DMS153 (cell line): ENCODE results near the gene MINDY2.
"Not testable (repeated sequence)": the region's sequence is repeated elsewhere in the genome, so short reads cannot be mapped to it uniquely, and the experiment has no call there.

Source experiments
- DNase-seq: peaks from one replicate; lab custom pipeline; 2025; lab: John Stamatoyannopoulos, UW

MINDY2 gene

DNA sequence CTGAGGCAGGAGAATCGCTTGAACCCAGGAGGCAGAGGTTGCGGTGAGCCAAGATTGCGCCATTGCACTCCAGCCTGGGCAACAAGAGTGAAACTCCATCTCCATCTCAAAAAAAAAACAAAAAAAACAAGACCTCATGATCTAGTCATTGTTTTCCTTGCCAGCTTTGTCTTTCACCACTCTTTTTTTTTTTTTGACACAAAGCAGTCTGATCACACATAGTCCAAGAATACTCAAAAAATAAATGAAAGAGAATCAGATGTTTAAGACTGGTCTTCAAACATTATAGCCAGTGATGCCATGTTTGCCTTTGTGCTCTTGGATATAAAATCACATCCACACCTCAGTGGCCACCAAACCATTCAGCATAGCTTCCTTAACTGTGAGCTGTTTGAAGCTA is 15.8 kb upstream of the MINDY2 start:
- DNase-seq, result no peak

- no peak for DNase-seq
Observed at GRCh38 chr15:58755956-58756355, 15.1 kb upstream of the MINDY2 start.

DNA sequence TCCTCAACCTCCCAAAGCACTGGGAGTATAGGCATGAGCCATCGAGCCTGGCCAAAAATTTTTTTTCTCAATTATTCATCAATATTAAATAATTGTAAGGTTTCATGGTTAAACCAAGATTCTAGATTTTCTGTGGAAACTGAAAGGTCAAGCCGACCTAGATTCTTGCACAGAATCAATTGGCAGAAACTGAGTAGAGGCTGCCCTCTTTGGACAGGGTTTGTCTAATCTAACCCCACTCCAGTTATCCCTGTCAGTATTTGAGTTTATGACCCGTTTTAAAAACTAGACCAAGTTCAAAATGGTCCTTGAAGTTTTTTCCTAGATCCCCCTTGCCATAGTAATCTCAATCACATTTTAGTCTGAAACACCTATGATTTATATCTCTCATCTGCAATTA is 13.0 kb upstream of the MINDY2 start:
- no peak for DNase-seq

DNA sequence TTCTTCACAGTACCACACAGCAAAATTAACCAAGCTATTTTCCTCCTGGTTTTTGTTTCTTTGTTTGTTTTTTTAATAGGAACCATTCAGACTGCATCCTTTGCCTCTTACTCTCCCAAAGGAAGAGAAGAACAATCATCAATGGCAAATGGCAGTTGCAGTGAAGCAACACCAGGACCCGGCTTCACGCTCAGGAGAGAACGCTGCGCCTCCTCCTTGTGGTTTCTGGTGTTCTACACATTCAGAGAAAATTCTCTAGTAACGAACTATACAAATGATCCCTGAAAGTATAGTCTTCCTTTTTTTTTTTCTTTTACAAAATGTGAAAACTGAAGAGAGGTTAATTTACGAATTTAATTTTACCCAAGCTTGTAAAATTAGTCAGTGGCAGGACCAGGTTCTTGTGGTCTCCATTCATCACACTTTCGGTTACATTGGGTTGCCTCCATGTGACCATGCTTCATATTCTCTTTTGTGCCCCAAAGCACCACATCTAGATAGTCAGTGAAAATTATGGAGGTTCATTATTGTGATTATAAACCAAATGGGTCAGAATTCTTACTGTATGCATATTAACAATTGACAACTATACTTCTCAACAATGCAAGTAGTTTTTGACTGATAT is 10.6 kb upstream of the MINDY2 start:
- DNase-seq, result no peak

GRCh38 chr15:58761010-58761388 is 10.1 kb upstream of the MINDY2 start:
- no peak for DNase-seq

- DNase-seq, result no peak
Observed at GRCh38 chr15:58762285-58762684, 8.8 kb upstream of the MINDY2 start.

GRCh38 chr15:58762731-58763130 is 8.4 kb upstream of the MINDY2 start:
- DNase-seq, result no peak

GRCh38 chr15:58764468-58764867 is 6.6 kb upstream of the MINDY2 start:
- no peak for DNase-seq

DNA sequence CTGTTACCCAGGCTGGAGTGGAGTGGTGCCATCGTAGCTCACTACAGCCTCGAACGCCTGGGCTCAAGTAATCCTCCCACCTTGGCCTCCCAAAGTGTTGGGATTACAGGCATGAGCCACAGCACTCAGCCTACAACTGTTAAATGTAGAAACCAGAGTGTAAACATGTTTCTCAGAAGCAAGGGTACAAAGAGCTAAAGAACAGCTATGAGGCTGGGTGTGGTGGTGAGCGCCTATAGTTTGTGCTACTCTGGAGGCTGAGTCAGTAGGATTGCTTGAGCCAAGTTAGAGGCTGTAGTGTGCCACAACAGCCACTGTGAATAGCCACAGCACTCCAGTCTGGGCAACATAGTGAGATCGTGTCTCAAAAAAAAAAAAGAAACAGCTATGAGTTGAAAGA is 4.8 kb upstream of the MINDY2 start:
- DNase-seq, result no peak

DNA sequence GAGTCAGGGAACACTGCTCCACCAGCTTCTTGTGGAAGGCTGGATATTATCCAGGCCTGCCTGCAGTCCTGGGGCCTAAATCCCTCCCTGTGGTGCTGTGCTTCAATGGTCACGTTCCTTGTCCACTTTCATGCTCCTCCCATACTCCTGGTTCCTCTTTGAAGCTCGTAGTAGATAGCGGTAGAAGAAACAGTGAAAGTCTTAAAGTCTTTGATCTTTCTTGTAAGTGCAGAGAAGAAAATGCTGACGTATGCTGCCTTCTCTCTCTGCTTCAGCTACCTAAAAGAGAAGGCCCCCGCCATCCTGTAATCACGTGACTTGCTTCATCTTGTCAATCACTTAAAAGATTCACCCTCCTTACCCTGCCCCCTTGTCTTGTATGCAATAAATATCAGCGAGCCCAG is 2.5 kb upstream of the MINDY2 start:
- DNase-seq, result not testable (repeated sequence)

DNA sequence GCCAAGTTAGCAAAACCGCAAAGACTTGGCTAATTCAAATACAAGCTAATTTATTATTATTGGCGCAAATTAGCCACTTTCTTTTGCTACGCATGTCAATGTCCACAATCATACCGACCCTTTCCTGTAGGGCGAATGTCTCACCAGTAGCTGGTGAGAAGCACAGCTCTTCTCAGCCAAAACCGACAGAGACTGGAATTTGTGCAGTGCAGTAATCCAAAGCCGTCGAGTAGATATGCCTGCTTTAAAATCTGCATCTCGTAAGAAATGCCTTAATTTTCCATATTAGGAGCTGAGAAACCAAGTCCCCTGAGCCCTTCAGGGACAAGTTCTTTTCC is 614 bp upstream of the MINDY2 start:
- no peak for DNase-seq

- DNase-seq, result no peak
Observed at GRCh38 chr15:58771621-58772250, 634 bp downstream of the MINDY2 start.

- DNase-seq, result no peak
Observed at GRCh38 chr15:58773024-58773423, 1.9 kb downstream of the MINDY2 start.

- no peak for DNase-seq
Observed at GRCh38 chr15:58775402-58775801, 4.3 kb downstream of the MINDY2 start.

DNA sequence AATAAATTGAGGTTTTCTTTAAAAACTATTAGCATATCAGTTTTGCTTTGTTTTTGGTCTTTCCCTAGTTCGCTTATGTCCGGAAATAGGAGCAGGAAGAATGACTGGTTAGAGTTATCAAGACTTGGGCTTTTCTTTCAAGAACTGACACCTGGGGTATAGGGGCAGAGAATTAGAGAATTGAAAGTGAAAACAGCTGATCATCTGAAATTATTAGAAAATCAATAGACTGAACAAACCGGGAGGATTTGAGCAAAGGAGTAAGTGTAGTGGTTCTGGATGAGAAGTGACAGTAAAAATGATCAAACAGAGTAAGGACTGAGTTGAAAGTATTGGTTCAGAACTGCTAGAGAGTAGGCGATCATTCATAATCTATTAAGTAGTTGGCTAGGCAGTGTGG is 6.0 kb downstream of the MINDY2 start:
- DNase-seq, result no peak

GRCh38 chr15:58779554-58779953 is 8.5 kb downstream of the MINDY2 start:
- no peak for DNase-seq

DNA sequence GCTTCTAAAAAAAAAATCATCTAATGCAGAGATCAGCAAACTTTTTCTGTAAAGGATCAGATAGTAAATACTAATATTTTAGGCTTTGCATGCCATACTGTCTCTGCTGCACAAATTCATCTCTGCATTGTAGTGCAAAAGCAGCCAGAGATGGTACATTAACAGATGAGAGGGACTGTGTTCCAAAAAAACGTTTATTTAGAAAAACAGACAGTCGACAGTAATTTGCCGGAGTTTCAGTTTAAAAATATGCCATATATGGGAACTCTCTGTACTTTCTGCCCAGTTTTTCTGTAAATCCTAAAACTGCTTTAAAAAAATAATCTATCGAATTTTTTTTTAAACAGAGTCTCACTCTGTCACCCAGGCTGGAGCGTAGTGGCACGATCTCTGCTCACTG is 14.3 kb downstream of the MINDY2 start:
- DNase-seq, result no peak

GRCh38 chr15:58788056-58788710 is 17.1 kb downstream of the MINDY2 start:
- no peak for DNase-seq

GRCh38 chr15:58793862-58794261 is 22.8 kb downstream of the MINDY2 start:
- no peak for DNase-seq

- DNase-seq, result no peak
Observed at GRCh38 chr15:58795825-58796224, 24.7 kb downstream of the MINDY2 start.

DNA sequence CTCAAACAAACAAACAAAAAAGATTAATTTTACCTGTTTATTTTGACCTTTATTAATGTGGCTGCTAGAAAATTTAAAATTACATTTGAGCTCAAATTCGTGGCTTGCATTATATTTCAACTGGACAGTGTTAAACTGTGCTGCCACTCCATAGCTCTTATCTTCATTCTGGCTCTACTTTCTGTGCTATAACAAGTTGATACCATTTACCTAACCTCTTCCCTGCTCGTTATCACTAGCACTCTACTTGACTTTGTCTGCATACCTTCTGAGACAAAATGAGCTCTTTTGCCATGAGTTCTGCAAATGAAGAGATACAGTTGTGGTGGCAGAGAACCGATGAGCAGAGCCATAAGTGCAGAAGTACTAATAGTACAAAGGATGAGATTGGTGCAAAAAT is 26.4 kb downstream of the MINDY2 start:
- DNase-seq, result no peak

GRCh38 chr15:58805095-58805494 is 34.0 kb downstream of the MINDY2 start:
- DNase-seq, result no peak

DNA sequence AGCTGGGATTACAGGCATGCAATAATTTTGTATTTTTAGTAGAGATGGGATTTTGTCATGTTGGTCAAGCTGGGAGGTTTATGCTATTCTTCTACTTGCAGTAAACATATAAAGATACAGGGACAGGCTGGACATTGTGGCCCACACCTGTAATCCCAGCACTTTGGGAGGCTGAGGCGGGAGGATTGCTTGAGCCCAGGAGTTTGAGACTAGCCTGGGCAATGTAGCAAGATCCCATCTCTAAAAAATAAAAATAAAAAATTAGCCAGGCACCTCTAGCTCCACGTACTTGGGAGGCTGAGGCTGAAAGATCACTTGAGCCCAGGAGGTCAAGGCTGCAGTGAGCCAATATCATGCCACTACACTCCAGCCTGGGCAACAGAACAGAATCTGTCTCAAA is 52.2 kb downstream of the MINDY2 start:
- DNase-seq, result not testable (repeated sequence)

- no peak for DNase-seq
Observed at GRCh38 chr15:58830556-58830955, 59.5 kb downstream of the MINDY2 start.
